Neuronal stem cell (in vitro differentiated cells): Measurements from ENCODE around the gene OR1A2.

Experiments used
- DNase-seq: peaks from one replicate; pipeline ENCODE4 v3.0.0-alpha.2; 2013; ENCODE audit warnings: low spot score
- H2AFZ ChIP-seq: one replicate; pipeline ENCODE4 v1.6.1; 2013; ENCODE audit warnings: mild to moderate bottlenecking, low read length, inconsistent platforms
- H2AK5ac ChIP-seq: 2 replicates; pipeline ENCODE4 v1.6.1; 2013; ENCODE audit warnings: low read depth, mild to moderate bottlenecking, inconsistent platforms, low read length, moderate library complexity, mixed read lengths
- H2BK120ac ChIP-seq: 2 replicates; pipeline ENCODE4 v1.6.1; 2013; ENCODE audit warnings: low read depth, mild to moderate bottlenecking, inconsistent platforms, low read length, moderate library complexity, mixed read lengths
- H2BK12ac ChIP-seq: one replicate; pipeline ENCODE4 v1.6.1; 2013; ENCODE audit warnings: low read length, inconsistent platforms
- H2BK15ac ChIP-seq: 2 replicates; pipeline ENCODE4 v1.6.1; 2013; ENCODE audit warnings: mild to moderate bottlenecking, low read length, inconsistent platforms, mixed read lengths
- H2BK5ac ChIP-seq: one replicate; pipeline ENCODE4 v1.6.1; 2013; ENCODE audit warnings: inconsistent platforms, mild to moderate bottlenecking, low read length, moderate library complexity
- H3K14ac ChIP-seq: one replicate; pipeline ENCODE4 v1.6.1; 2013; ENCODE audit warnings: low read length, inconsistent platforms
- H3K18ac ChIP-seq: 2 replicates; pipeline ENCODE4 v1.6.1; 2013; ENCODE audit warnings: low read length, inconsistent platforms
- H3K23ac ChIP-seq: 2 replicates; pipeline ENCODE4 v1.6.1; 2013; ENCODE audit warnings: low read depth, mild to moderate bottlenecking, mixed read lengths, low read length, inconsistent platforms; ENCODE audit not compliant: poor library complexity
- H3K27ac ChIP-seq: replicated peaks from 3 replicates; pipeline ENCODE4 v1.5.1; 2013; ENCODE audit warnings: low read length, inconsistent platforms
- H3K27me3 ChIP-seq, 3 experiments: 2 replicates each; pipeline ENCODE4 v1.6.1; 2013; ENCODE audit warnings: low read length in 3 of 3, mild to moderate bottlenecking in 2 of 3, inconsistent platforms in 1 of 3, low read depth in 1 of 3, mixed read lengths in 1 of 3, moderate library complexity in 1 of 3; ENCODE audit not compliant: control insufficient read depth in 3 of 3, insufficient read depth in 3 of 3
- H3K36me3 ChIP-seq, 2 donors: replicated peaks in 1 of 2; 2 replicates each; pipeline ENCODE4 v1.6.1; 2013; ENCODE audit warnings: low read length in 2 of 2; ENCODE audit not compliant: control insufficient read depth in 2 of 2, insufficient read depth in 2 of 2
- H3K4ac ChIP-seq: 2 replicates; pipeline ENCODE4 v1.6.1; 2013; ENCODE audit warnings: inconsistent platforms, mild to moderate bottlenecking, low read length, moderate library complexity
- H3K4me1 ChIP-seq, 2 donors: 1 replicate in 1 of 2; 2 replicates in 1 of 2; pipeline ENCODE4 v1.6.1; 2013; ENCODE audit warnings: low read length in 2 of 2, low read depth in 1 of 2; ENCODE audit not compliant: control insufficient read depth in 2 of 2, insufficient read depth in 1 of 2
- H3K4me2 ChIP-seq: one replicate; pipeline ENCODE4 v1.6.1; 2013; ENCODE audit warnings: mild to moderate bottlenecking, low read length, inconsistent platforms; ENCODE audit not compliant: insufficient read depth, poor library complexity, severe bottlenecking
- H3K4me3 ChIP-seq, 2 donors: 2 replicates each; pipeline ENCODE4 v1.5.1; 2013; ENCODE audit warnings: low read length in 2 of 2, mild to moderate bottlenecking in 2 of 2, inconsistent platforms in 1 of 2, moderate library complexity in 1 of 2
- H3K79me1 ChIP-seq: one replicate; pipeline ENCODE4 v1.6.1; 2013; ENCODE audit warnings: low read depth, mild to moderate bottlenecking, inconsistent platforms, low read length, moderate library complexity
- H3K9ac ChIP-seq: one replicate; pipeline ENCODE4 v1.6.1; 2013; ENCODE audit warnings: mild to moderate bottlenecking, low read depth, low read length, inconsistent platforms; ENCODE audit not compliant: poor library complexity
- H3K9me3 ChIP-seq, 2 donors: replicated peaks in 1 of 2; 2 replicates each; pipeline versions ENCODE3 to v1.6.1; 2013; ENCODE audit warnings: low read length in 2 of 2, mild to moderate bottlenecking in 2 of 2, inconsistent platforms in 1 of 2, low read depth in 1 of 2, mixed read lengths in 1 of 2, moderate library complexity in 1 of 2; ENCODE audit not compliant: control insufficient read depth in 2 of 2, insufficient read depth in 1 of 2
- H4K8ac ChIP-seq: one replicate; pipeline ENCODE4 v1.6.1; 2013; ENCODE audit warnings: low read depth, mild to moderate bottlenecking, inconsistent platforms, low read length, moderate library complexity
- H4K91ac ChIP-seq: one replicate; pipeline ENCODE4 v1.6.1; 2013; ENCODE audit warnings: low read length, low read depth, mild to moderate bottlenecking, inconsistent platforms; ENCODE audit not compliant: poor library complexity
- WGBS, 2 donors: extraction: QIAGEN DNeasy Blood & Tissue Kit; methylation state at CpG; one replicate each; pipeline ENCODE4 v1.1.7; 2013; ENCODE audit warnings: missing lambda C conversion rate in 2 of 2, mixed read lengths in 1 of 2; ENCODE audit not compliant: insufficient read length in 2 of 2, insufficient replicate concordance in 1 of 2; ENCODE audit errors: extremely low coverage in 2 of 2; 5-methylcytosine and 5-hydroxymethylcytosine counted together

OR1A2 gene

GRCh38 chr17:3207367-3207766, 10.0 kb downstream of the OR1A2 start, which contains the start of gene OR1A1:
Gene OR1A1 (plus strand): TSS chr17:3207667. CDS start chr17:3215621, 7,954 bp downstream.
- WGBS, 2 donors = no CpG with 5 or more reads among the region's 7 CpGs
- H3K79me1 ChIP-seq = no peaks in the 10 kb centered on the region
- no peak within 1 kb of the TSS for H3K23ac ChIP-seq
- H3K27me3 ChIP-seq = peaks cover 0 to 5% (median 0%) of the 10 kb centered on the region in 3 experiments
- no peak within 1 kb of the TSS for H3K9ac ChIP-seq
- H2BK5ac ChIP-seq = no peak within 1 kb of the TSS
- H3K9me3 ChIP-seq = no peaks in the 10 kb centered on the region
- no peak within 1 kb of the TSS for H2AFZ ChIP-seq
- H2BK12ac ChIP-seq = no peak within 1 kb of the TSS
- no peak within 1 kb of the TSS for H2BK120ac ChIP-seq
- no peak within 1 kb of the TSS for H4K8ac ChIP-seq
- H3K4ac ChIP-seq = no peak within 1 kb of the TSS
- H3K4me3 ChIP-seq = no peak within 1 kb of the TSS
- no peak within 1 kb of the TSS for H3K27ac ChIP-seq
- no peak for DNase-seq
- no peak within 1 kb of the TSS for H2AK5ac ChIP-seq
- no peak within 1 kb of the TSS for H3K18ac ChIP-seq
- H3K36me3 ChIP-seq = no peaks in the 10 kb centered on the region
- no peak within 1 kb of the TSS for H3K4me2 ChIP-seq
- H4K91ac ChIP-seq = no peak within 1 kb of the TSS
- H3K4me1 ChIP-seq = no peaks in the 10 kb centered on the region
- no peak within 1 kb of the TSS for H2BK15ac ChIP-seq
- no peak within 1 kb of the TSS for H3K14ac ChIP-seq

- Histone ChIP-seq H2AFZ (no peak overlapping the region), H3K27me3 (peaks cover 0 to 5% (median 0%) of the 10 kb centered on the region in 3 experiments), H3K14ac (no peak overlapping the region), H3K27ac (no peak overlapping the region), H2BK5ac (no peak overlapping the region), H3K4me2 (no peak overlapping the region), H2BK15ac (no peak overlapping the region), H4K91ac (no peak overlapping the region), H3K23ac (no peak overlapping the region), H2BK120ac (no peak overlapping the region), H2AK5ac (no peak overlapping the region), H3K9me3 (peaks cover 0 to under 1% of the 10 kb centered on the region in 2 donors), H3K18ac (no peak overlapping the region), H3K4me3 (no peak overlapping the region), H3K9ac (no peak overlapping the region), H2BK12ac (no peak overlapping the region), H3K4me1 (no peaks in the 10 kb centered on the region), H4K8ac (no peak overlapping the region), H3K79me1 (no peaks in the 10 kb centered on the region), H3K4ac (no peak overlapping the region), H3K36me3 (no peaks in the 10 kb centered on the region)
- no peak for DNase-seq
- no CpG with 5 or more reads among the region's 6 CpGs for WGBS, 2 donors
Observed at GRCh38 chr17:3208484-3208883, 11.2 kb downstream of the OR1A2 start.

DNA sequence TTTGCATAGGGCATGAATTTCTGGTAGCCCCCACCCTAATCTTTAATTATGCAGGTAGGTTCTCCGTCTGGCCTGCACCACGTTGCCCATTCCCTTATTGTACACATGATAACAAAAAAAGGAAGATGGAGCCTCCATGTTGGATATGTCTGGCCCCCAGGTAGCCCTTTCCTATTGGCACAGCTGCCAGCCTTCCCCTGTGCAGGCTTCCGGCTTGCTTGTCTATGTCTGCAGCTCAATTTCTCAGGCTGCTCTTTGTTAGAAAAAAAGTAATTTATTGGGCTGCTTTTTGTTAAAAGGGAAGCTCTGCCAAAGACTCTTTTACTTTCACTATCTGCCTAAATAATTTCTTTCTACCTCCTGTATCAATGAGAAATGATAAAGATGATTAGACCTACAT, 15.7 kb downstream of the OR1A2 start:
- no peak overlapping the region for H3K9ac ChIP-seq
- no peak overlapping the region for H4K8ac ChIP-seq
- H2AFZ ChIP-seq = no peak overlapping the region
- H3K4me3 ChIP-seq = no peak overlapping the region
- H3K9me3 ChIP-seq = peaks cover 0 to 5% of the 10 kb centered on the region in 2 donors
- no peak overlapping the region for H4K91ac ChIP-seq
- no peak overlapping the region for H2BK120ac ChIP-seq
- no peak overlapping the region for H2BK5ac ChIP-seq
- no peak overlapping the region for H2AK5ac ChIP-seq
- H3K23ac ChIP-seq = no peak overlapping the region
- H2BK12ac ChIP-seq = no peak overlapping the region
- no peak overlapping the region for H3K4me2 ChIP-seq
- peaks cover 2% of the 10 kb centered on the region for H3K79me1 ChIP-seq
- no peaks in the 10 kb centered on the region for H3K36me3 ChIP-seq
- DNase-seq = no peak
- H3K4ac ChIP-seq = no peak overlapping the region
- H3K4me1 ChIP-seq = no peaks in the 10 kb centered on the region
- H3K14ac ChIP-seq = no peak overlapping the region
- no peak overlapping the region for H3K27ac ChIP-seq
- WGBS, 2 donors = no CpG with 5 or more reads among the region's 3 CpGs
- H3K18ac ChIP-seq = no peak overlapping the region
- H3K27me3 ChIP-seq = no peaks in the 10 kb centered on the region
- H2BK15ac ChIP-seq = no peak overlapping the region

- Histone ChIP-seq H4K8ac (no peak overlapping the region), H3K9me3 (peaks cover 0 to 5% of the 10 kb centered on the region in 2 donors), H3K14ac (no peak overlapping the region), H2AFZ (no peak overlapping the region), H3K18ac (no peak overlapping the region), H3K4me2 (no peak overlapping the region), H3K4me3 (no peak overlapping the region), H3K36me3 (no peaks in the 10 kb centered on the region), H3K4me1 (no peaks in the 10 kb centered on the region), H3K27me3 (no peaks in the 10 kb centered on the region), H3K23ac (no peak overlapping the region), H3K4ac (no peak overlapping the region), H3K9ac (no peak overlapping the region), H2BK12ac (no peak overlapping the region), H2BK5ac (no peak overlapping the region), H3K27ac (no peak overlapping the region), H3K79me1 (peaks cover 2% of the 10 kb centered on the region), H4K91ac (no peak overlapping the region), H2BK15ac (no peak overlapping the region), H2BK120ac (no peak overlapping the region), H2AK5ac (no peak overlapping the region)
- no CpG with 5 or more reads among the region's 6 CpGs for WGBS, 2 donors
- no peak for DNase-seq
Observed at GRCh38 chr17:3213587-3213986, 16.3 kb downstream of the OR1A2 start.
